IMR-90 (cell line): ENCODE results near the gene LOX. TPM values are rescaled to one million over a fixed set of nuclear protein-coding genes. Genes with fewer than 3 reads are reported as not detected.

Source experiments
- BHLHE40 ChIP-seq: fragments of 150-350 bp; IDR thresholded peaks from 2 replicates; pipeline ENCODE4 v1.6.1; 2016; ENCODE audit warnings: mild to moderate bottlenecking, low read depth, low read length
- CHD1 ChIP-seq: IDR thresholded peaks from 2 replicates; pipeline ENCODE4 v1.6.1; 2012; ENCODE audit warnings: low read depth, low read length, improper control_type of control experiment
- FOS ChIP-seq: fragments of 150-350 bp; IDR thresholded peaks from 2 replicates; pipeline ENCODE4 v1.6.1; 2016; ENCODE audit warnings: low read depth, low read length
- MAFK ChIP-seq: IDR thresholded peaks from 2 replicates; pipeline ENCODE4 v1.6.1; 2012; ENCODE audit warnings: low read depth, low read length, improper control_type of control experiment
- NFE2L2 ChIP-seq: fragments of 150-350 bp; IDR thresholded peaks from 2 replicates; pipeline ENCODE4 v1.6.1; 2016; ENCODE audit warnings: low read depth, mild to moderate bottlenecking, low read length
- polyA plus RNA-seq, 3 experiments: library from polyadenylated mRNA; depleted of rRNA; stranded (reverse); fragments of >200 nt; gene quantifications; 2 replicates each; pipeline ENCODE4 v1.2.3, GENCODE V29; 2012; ENCODE audit warnings: low replicate concordance in 1 of 3
- total RNA-seq: library from RNA; depleted of rRNA; stranded (reverse); fragments of >200 nt; gene quantifications from 2 replicates; pipeline ENCODE4 v1.2.3, GENCODE V29; 2012
- TF ChIP-seq, protein P1 (sequence below): fragments of 150-350 bp; IDR thresholded peaks from 2 replicates; pipeline ENCODE4 v1.6.1; 2016; ENCODE audit warnings: low read depth, mild to moderate bottlenecking, low read length, moderate library complexity, borderline replicate concordance

LOX gene
- total and polyA plus RNA-seq, 2 of the 4 experiments (the other 2 are of a cell fraction): 277 to 662 TPM

DNA sequence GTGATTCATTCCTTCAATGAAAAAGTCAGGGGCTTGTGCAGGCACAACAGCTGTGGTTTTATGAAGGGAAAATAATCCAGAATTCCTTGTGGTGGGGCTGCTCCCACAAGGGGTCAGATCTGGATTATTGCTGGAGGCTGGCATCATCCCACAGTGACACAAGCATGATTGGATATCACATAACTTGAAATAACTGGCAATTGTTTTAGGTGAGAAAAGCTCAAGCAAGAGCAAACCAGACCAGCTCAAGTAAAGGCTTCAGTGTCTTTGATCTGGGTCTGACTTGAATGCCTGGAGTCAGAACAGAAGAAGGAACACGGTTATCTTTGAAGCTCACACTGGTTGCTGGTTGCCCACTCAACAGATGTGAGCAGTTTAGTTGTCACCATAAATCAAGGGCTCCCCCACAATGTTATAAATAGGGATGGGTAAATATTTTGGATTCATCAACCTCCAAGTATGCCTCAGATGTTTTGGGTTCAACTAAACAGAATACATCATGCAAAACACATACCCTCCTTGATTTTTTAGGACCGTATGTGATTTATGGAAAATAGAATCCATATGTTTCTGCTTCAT is 48.2 kb upstream of the LOX start (continued):
- TF ChIP-seq MAFK: no peak
- TF ChIP-seq CHD1: no peak
- TF ChIP-seq, protein P1, sequence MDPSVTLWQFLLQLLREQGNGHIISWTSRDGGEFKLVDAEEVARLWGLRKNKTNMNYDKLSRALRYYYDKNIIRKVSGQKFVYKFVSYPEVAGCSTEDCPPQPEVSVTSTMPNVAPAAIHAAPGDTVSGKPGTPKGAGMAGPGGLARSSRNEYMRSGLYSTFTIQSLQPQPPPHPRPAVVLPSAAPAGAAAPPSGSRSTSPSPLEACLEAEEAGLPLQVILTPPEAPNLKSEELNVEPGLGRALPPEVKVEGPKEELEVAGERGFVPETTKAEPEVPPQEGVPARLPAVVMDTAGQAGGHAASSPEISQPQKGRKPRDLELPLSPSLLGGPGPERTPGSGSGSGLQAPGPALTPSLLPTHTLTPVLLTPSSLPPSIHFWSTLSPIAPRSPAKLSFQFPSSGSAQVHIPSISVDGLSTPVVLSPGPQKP: no peak
- TF ChIP-seq NFE2L2: no peak
- no peak; the same call in 1 of the 2 replicates for TF ChIP-seq FOS
- TF ChIP-seq BHLHE40: peak; percentile 22; the same call in 1 of the 2 replicates
